Mesenchymal stem cell (in vitro differentiated cells and primary cell): ENCODE results near the gene ZNF628.

Source experiments
- DNase-seq: peaks from one replicate; pipeline ENCODE4 v3.0.0-alpha.2; 2013
- H2AFZ ChIP-seq: one replicate; pipeline ENCODE4 v1.6.1; 2013; ENCODE audit warnings: low read depth, mild to moderate bottlenecking, control low read depth, inconsistent platforms, low read length, moderate library complexity
- H2AK5ac ChIP-seq: 2 replicates; pipeline ENCODE4 v1.6.1; 2013; ENCODE audit warnings: low read length, moderate library complexity, mild to moderate bottlenecking, inconsistent platforms; ENCODE audit not compliant: severe bottlenecking
- H2BK120ac ChIP-seq: one replicate; pipeline ENCODE4 v1.6.1; 2013; ENCODE audit warnings: low read depth, mild to moderate bottlenecking, inconsistent platforms, low read length, moderate library complexity
- H2BK12ac ChIP-seq, 2 experiments: one replicate each; pipeline ENCODE4 v1.6.1; 2013; ENCODE audit warnings: inconsistent platforms in 2 of 2, low read length in 2 of 2, mild to moderate bottlenecking in 2 of 2, moderate library complexity in 2 of 2, control low read depth in 1 of 2
- H2BK15ac ChIP-seq: one replicate; pipeline ENCODE4 v1.6.1; 2013; ENCODE audit warnings: mild to moderate bottlenecking, low read depth, inconsistent platforms; ENCODE audit not compliant: poor library complexity, severe bottlenecking
- H2BK5ac ChIP-seq: 2 replicates; pipeline ENCODE4 v1.6.1; 2013; ENCODE audit warnings: low read depth, mild to moderate bottlenecking, low read length, control low read depth, inconsistent platforms; ENCODE audit not compliant: poor library complexity, severe bottlenecking
- H3K14ac ChIP-seq, 2 experiments: one replicate each; pipeline ENCODE4 v1.6.1; 2013; ENCODE audit warnings: inconsistent platforms in 2 of 2, low read length in 2 of 2, control low read depth in 1 of 2, mild to moderate bottlenecking in 1 of 2, moderate library complexity in 1 of 2
- H3K18ac ChIP-seq, 2 experiments: one replicate each; pipeline ENCODE4 v1.6.1; 2013; ENCODE audit warnings: inconsistent platforms in 2 of 2, low read length in 2 of 2, control low read depth in 1 of 2, low read depth in 1 of 2, mild to moderate bottlenecking in 1 of 2
- H3K23ac ChIP-seq, 2 experiments: one replicate each; pipeline ENCODE4 v1.6.1; 2013; ENCODE audit warnings: inconsistent platforms in 2 of 2, low read length in 2 of 2, mild to moderate bottlenecking in 2 of 2, moderate library complexity in 2 of 2, control low read depth in 1 of 2
- H3K27ac ChIP-seq: 2 replicates; pipeline ENCODE4 v1.5.1; 2013; ENCODE audit warnings: mild to moderate bottlenecking, moderate library complexity, low read length, control low read depth, inconsistent platforms; ENCODE audit not compliant: poor library complexity, severe bottlenecking
- H3K27me3 ChIP-seq, 2 experiments: 2 replicates each; pipeline versions ENCODE4 v1.6.1 to v1.7.0; 2013; ENCODE audit warnings: low read length in 2 of 2, mild to moderate bottlenecking in 2 of 2, moderate library complexity in 2 of 2, control low read depth in 1 of 2, inconsistent platforms in 1 of 2; ENCODE audit not compliant: control insufficient read depth in 1 of 2, insufficient read depth in 1 of 2
- H3K36me3 ChIP-seq, 2 experiments: 2 replicates each; pipeline versions ENCODE4 v1.6.1 to v1.7.0; 2013; ENCODE audit warnings: low read length in 2 of 2, control low read depth in 1 of 2, inconsistent platforms in 1 of 2, low read depth in 1 of 2, mild to moderate bottlenecking in 1 of 2; ENCODE audit not compliant: insufficient read depth in 2 of 2, control insufficient read depth in 1 of 2
- H3K4ac ChIP-seq, 2 experiments: one replicate each; pipeline ENCODE4 v1.6.1; 2013; ENCODE audit warnings: inconsistent platforms in 2 of 2, low read length in 2 of 2, mild to moderate bottlenecking in 2 of 2, moderate library complexity in 2 of 2, control low read depth in 1 of 2, low read depth in 1 of 2
- H3K4me1 ChIP-seq: 2 replicates; pipeline ENCODE4 v1.6.1; 2013; ENCODE audit warnings: low read depth, low read length, control low read depth; ENCODE audit not compliant: control insufficient read depth, insufficient read depth
- H3K4me2 ChIP-seq: 2 replicates; pipeline ENCODE4 v1.6.1; 2013; ENCODE audit warnings: low read length, mild to moderate bottlenecking, inconsistent platforms; ENCODE audit not compliant: poor library complexity, severe bottlenecking
- H3K4me3 ChIP-seq, 2 experiments: 2 replicates each; pipeline versions ENCODE4 v1.5.1 to v1.7.0; 2013; ENCODE audit warnings: low read length in 2 of 2, mild to moderate bottlenecking in 2 of 2, control low read depth in 1 of 2, low read depth in 1 of 2; ENCODE audit not compliant: insufficient read depth in 1 of 2
- H3K79me1 ChIP-seq: replicated peaks from 2 replicates; pipeline ENCODE4 v1.6.1; 2013; ENCODE audit warnings: mild to moderate bottlenecking, control low read depth, low read length, inconsistent platforms; ENCODE audit not compliant: poor library complexity, severe bottlenecking
- H3K9ac ChIP-seq: 2 replicates; pipeline ENCODE4 v1.7.0; 2013; ENCODE audit warnings: mild to moderate bottlenecking, low read length, moderate library complexity
- H3K9me3 ChIP-seq: 2 replicates; pipeline ENCODE4 v1.7.0; 2013; ENCODE audit warnings: mild to moderate bottlenecking, low read length; ENCODE audit not compliant: control insufficient read depth
- H4K8ac ChIP-seq: one replicate; pipeline ENCODE4 v1.6.1; 2013; ENCODE audit warnings: inconsistent platforms, mild to moderate bottlenecking, low read length, moderate library complexity
- H4K91ac ChIP-seq: one replicate; pipeline ENCODE4 v1.6.1; 2013; ENCODE audit warnings: mild to moderate bottlenecking, low read length, inconsistent platforms
- WGBS: methylation state at CpG from one replicate; pipeline ENCODE4 v1.1.7; 2013; ENCODE audit warnings: mixed read lengths; 5-methylcytosine and 5-hydroxymethylcytosine counted together

ZNF628 gene

DNA sequence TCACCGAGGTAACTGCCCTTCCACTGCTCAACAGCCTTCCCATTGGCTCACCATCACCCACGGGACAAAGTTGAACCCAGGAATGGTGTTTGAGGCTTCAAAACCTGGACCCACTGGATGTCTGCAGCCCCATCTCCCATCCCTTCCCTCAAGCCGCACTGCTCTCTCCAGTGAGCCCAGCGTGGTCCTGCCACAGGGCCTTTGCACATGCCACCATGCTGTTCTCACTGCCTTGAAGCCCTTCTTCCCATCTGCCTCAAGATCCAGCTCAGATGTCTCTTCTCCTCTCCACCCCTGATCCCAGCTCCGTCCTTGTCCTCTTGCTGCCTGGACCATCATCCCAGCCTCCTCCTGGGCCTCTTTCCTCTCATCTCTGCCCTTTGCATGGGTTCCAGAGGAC is 37.4 kb upstream of the ZNF628 start:
- Histone ChIP-seq H3K9ac (no peak overlapping the region), H2BK12ac (no peak overlapping the region), H3K23ac (no peak overlapping the region), H2AK5ac (no peak overlapping the region), H3K14ac (no peak overlapping the region), H4K91ac (no peak overlapping the region), H3K18ac (no peak overlapping the region), H4K8ac (no peak overlapping the region), H3K27ac (no peak overlapping the region), H2BK5ac (no peak overlapping the region), H3K27me3 (peaks cover 51 to 68% of the 10 kb centered on the region in 2 experiments), H3K4me2 (no peak overlapping the region), H2BK120ac (no peak overlapping the region), H2AFZ (no peak overlapping the region), H2BK15ac (no peak overlapping the region), H3K79me1 (no peaks in the 10 kb centered on the region), H3K4me1 (peaks cover 22% of the 10 kb centered on the region), H3K9me3 (no peaks in the 10 kb centered on the region), H3K4me3 (no peak overlapping the region), H3K4ac (no peak overlapping the region), H3K36me3 (peaks cover 0 to 2% of the 10 kb centered on the region in 2 experiments)
- WGBS = 57% methylated on average over 5 of the region's 5 CpGs
- DNase-seq = no peak

DNA sequence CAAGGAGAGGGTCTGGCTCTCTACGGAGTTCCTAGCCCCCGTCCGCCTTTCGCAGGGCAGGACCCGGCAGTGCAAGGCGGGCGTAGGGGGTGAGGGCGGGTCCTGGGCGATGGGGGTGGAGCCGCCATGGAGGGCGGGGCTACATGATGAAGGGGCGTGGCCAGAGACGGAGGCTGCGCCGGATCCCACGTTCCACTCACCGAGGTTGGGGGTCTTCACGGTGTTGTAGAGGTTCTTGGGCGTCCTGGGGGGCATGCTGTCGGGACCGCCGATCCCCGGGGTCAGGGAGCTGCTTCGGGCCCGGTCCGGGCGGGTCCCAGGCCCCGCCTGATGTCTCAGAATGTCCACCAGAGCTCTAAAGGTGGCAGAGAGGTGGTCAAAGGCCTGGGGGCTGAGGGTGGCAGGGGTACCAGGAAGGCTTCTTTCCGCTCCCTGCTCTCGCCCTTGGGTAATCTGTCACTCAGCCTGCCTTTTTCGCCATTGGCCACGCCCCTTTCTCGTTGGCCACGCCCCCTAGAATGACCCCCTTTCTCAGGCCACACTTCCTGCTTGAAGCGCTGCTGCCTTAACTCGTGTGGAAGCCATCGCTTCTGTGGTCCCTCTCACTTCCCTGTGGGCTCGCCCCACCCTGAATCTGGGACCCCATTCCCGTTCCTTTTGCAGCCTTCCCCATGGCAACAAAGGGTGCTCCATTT is 35.9 kb upstream of the ZNF628 start:
- Histone ChIP-seq H3K23ac (no peak overlapping the region), H3K4me1 (peaks cover 17% of the 10 kb centered on the region), H3K27ac (no peak overlapping the region), H2BK120ac (no peak overlapping the region), H4K91ac (no peak overlapping the region), H3K4ac (no peak overlapping the region), H4K8ac (no peak overlapping the region), H2BK15ac (no peak overlapping the region), H3K18ac (no peak overlapping the region), H3K27me3 (peaks cover 65 to 74% of the 10 kb centered on the region in 2 experiments), H3K4me2 (no peak overlapping the region), H3K9me3 (no peaks in the 10 kb centered on the region), H2AFZ (no peak overlapping the region), H3K9ac (no peak overlapping the region), H2BK5ac (no peak overlapping the region), H2BK12ac (no peak overlapping the region), H3K36me3 (peaks cover 0 to 2% of the 10 kb centered on the region in 2 experiments), H3K14ac (no peak overlapping the region), H3K4me3 (no peak overlapping the region), H2AK5ac (no peak overlapping the region), H3K79me1 (no peaks in the 10 kb centered on the region)
- WGBS = 7% methylated on average over 26 of the region's 39 CpGs
- DNase-seq = no peak

DNA sequence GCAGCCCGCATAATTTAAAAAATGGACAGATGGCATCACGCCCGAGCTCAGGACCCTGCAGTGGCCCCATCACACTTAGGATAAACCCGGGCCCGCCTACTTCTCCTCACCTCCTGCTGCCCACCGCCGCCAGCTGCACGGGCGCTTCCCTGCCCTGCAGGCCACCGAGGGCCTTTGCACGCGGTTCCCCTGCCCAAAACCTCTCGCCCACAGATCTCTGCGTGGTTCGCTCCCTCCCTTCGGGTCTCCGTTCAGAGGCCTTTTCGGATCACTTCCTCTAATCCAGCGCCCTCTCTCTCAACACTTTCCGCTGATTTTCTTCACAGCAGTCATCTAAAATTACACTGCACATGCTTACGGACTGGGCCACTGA is 35.1 kb upstream of the ZNF628 start:
- Histone ChIP-seq H3K4ac (no peak overlapping the region), H3K36me3 (peaks cover 0 to 2% of the 10 kb centered on the region in 2 experiments), H4K91ac (no peak overlapping the region), H3K4me2 (no peak overlapping the region), H3K9ac (no peak overlapping the region), H3K27ac (no peak overlapping the region), H2BK12ac (no peak overlapping the region), H3K14ac (no peak overlapping the region), H3K18ac (no peak overlapping the region), H2BK5ac (no peak overlapping the region), H3K4me1 (peaks cover 17% of the 10 kb centered on the region), H2BK15ac (no peak overlapping the region), H3K23ac (no peak overlapping the region), H3K4me3 (no peak overlapping the region), H3K79me1 (no peaks in the 10 kb centered on the region), H4K8ac (no peak overlapping the region), H2AK5ac (no peak overlapping the region), H2BK120ac (no peak overlapping the region), H3K9me3 (no peaks in the 10 kb centered on the region), H2AFZ (no peak overlapping the region), H3K27me3 (peaks cover 68 to 79% of the 10 kb centered on the region in 2 experiments)
- no peak for DNase-seq
- WGBS = 7% methylated on average over 21 of the region's 21 CpGs

DNA sequence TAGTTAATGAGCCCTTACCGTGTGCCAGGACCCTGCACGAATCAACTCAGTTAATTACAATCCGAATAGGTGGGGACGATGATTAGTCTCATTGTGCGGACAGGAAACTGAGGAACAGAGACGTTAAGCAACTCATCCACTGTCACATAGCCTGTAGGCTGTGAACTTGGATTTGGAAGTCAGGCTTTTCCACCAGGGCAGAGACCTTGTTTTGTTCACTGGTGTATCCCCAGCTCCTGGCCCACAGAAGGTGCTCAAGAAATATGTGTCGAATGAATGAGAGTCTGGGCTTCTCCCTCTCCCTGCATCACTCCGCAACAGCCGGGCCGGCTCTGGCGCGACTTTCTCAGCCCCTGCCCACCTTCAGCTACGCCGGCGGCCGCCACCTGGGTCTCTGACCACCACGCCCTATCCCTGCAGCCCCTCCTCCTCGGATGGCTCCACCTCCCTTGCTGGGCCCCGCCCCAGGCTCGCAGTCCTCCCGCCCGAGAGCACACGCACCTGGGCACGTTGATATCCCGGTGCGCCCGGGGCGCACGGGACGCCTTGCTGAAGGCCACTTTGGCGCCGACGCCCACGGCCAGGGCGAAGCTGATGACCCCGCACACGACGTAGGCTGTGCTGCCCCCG is 34.6 kb upstream of the ZNF628 start:
- Histone ChIP-seq H2AK5ac (no peak overlapping the region), H3K4ac (no peak overlapping the region), H3K18ac (no peak overlapping the region), H3K36me3 (peaks cover 0 to 2% of the 10 kb centered on the region in 2 experiments), H3K9me3 (no peaks in the 10 kb centered on the region), H3K79me1 (no peaks in the 10 kb centered on the region), H2BK5ac (no peak overlapping the region), H3K27me3 (peaks cover 70 to 81% of the 10 kb centered on the region in 2 experiments), H4K8ac (no peak overlapping the region), H2BK12ac (no peak overlapping the region), H2AFZ (no peak overlapping the region), H3K23ac (no peak overlapping the region), H3K14ac (no peak overlapping the region), H3K4me3 (no peak overlapping the region), H4K91ac (no peak overlapping the region), H2BK15ac (no peak overlapping the region), H3K4me1 (peaks cover 17% of the 10 kb centered on the region), H2BK120ac (no peak overlapping the region), H3K4me2 (no peak overlapping the region), H3K27ac (no peak overlapping the region), H3K9ac (no peak overlapping the region)
- WGBS = 6% methylated on average over 21 of the region's 39 CpGs
- DNase-seq = no peak
